Measurements from ENCODE around the gene ZFP64.
"Not testable (repeated sequence)": the region's sequence is repeated elsewhere in the genome, so short reads cannot be mapped to it uniquely, and the experiment has no call there.

The ZFP64 gene

GRCh38 chr20:52191132-52191915, at the start of gene ZFP64:
ZFP64 (minus strand) TSS chr20:52191779; CDS start chr20:52191636, 143 bp downstream.
- peak; percentile 49 for DNase-seq

- DNase-seq: no peak
Measured at GRCh38 chr20:52240802-52241201, 49.2 kb upstream of the ZFP64 start.

- no peak for DNase-seq
Measured at GRCh38 chr20:52239102-52239501, 47.5 kb upstream of the ZFP64 start.

GRCh38 chr20:52236292-52236691, 44.7 kb upstream of the ZFP64 start:
- DNase-seq: no peak

GRCh38 chr20:52235129-52235528, 43.5 kb upstream of the ZFP64 start:
- no peak for DNase-seq

GRCh38 chr20:52234302-52235045, 42.9 kb upstream of the ZFP64 start:
- DNase-seq: no peak

GRCh38 chr20:52231230-52231746, 39.7 kb upstream of the ZFP64 start:
- DNase-seq: no peak

- DNase-seq: no peak
Measured at GRCh38 chr20:52230409-52230808, 38.8 kb upstream of the ZFP64 start.

- DNase-seq: not testable (repeated sequence)
Measured at GRCh38 chr20:52229346-52229745, 37.8 kb upstream of the ZFP64 start.

- no peak for DNase-seq
Measured at GRCh38 chr20:52226370-52226769, 34.8 kb upstream of the ZFP64 start.

- DNase-seq: no peak
Measured at GRCh38 chr20:52224920-52225319, 33.3 kb upstream of the ZFP64 start.

GRCh38 chr20:52221362-52221761, 29.8 kb upstream of the ZFP64 start:
- DNase-seq: not testable (repeated sequence)

GRCh38 chr20:52220891-52221290, 29.3 kb upstream of the ZFP64 start:
- not testable (repeated sequence) for DNase-seq

- no peak for DNase-seq
Measured at GRCh38 chr20:52219441-52219840, 27.9 kb upstream of the ZFP64 start.

GRCh38 chr20:52217689-52218395, 26.3 kb upstream of the ZFP64 start:
- DNase-seq: no peak

GRCh38 chr20:52213995-52214394, 22.4 kb upstream of the ZFP64 start:
- no peak for DNase-seq

GRCh38 chr20:52212943-52213342, 21.4 kb upstream of the ZFP64 start:
- DNase-seq: no peak

GRCh38 chr20:52210037-52210990, 18.7 kb upstream of the ZFP64 start:
- DNase-seq: no peak

GRCh38 chr20:52209154-52209571, 17.6 kb upstream of the ZFP64 start:
- DNase-seq: no peak

- no peak for DNase-seq
Measured at GRCh38 chr20:52207020-52207810, 15.6 kb upstream of the ZFP64 start.

- DNase-seq: no peak
Measured at GRCh38 chr20:52204136-52204535, 12.6 kb upstream of the ZFP64 start.
